Suprapubic skin (tissue), 4 donors: ENCODE data around the gene ITGA6. TPM values are rescaled to one million over a fixed set of nuclear protein-coding genes. Genes with fewer than 3 reads are reported as not detected.

ENCODE experiments used
- DNase-seq, 2 donors: peaks; one replicate each; pipeline ENCODE4 v3.0.0-alpha.2; 2019; ENCODE audit warnings: low spot score in 2 of 2
- H3K27ac ChIP-seq: fragments of 200-600 bp; sonication (generic); one replicate; pipeline ENCODE4 v1.5.1; 2019
- H3K27me3 ChIP-seq: fragments of 200-600 bp; sonication (generic); one replicate; pipeline ENCODE4 v1.5.1; 2019
- H3K36me3 ChIP-seq: fragments of 200-600 bp; sonication (generic); one replicate; pipeline ENCODE4 v1.5.1; 2019
- H3K4me1 ChIP-seq: fragments of 200-600 bp; sonication (generic); one replicate; pipeline ENCODE4 v1.5.1; 2019
- H3K4me3 ChIP-seq: fragments of 200-600 bp; sonication (generic); one replicate; pipeline ENCODE4 v1.5.1; 2019; ENCODE audit warnings: mild to moderate bottlenecking
- H3K9me3 ChIP-seq: fragments of 200-600 bp; sonication (generic); one replicate; pipeline ENCODE4 v1.5.1; 2019
- EP300 ChIP-seq: sonication (generic); formaldehyde crosslinking; IDR thresholded peaks from one replicate; pipeline ENCODE4 v1.6.1; 2017; ENCODE audit warnings: antibody characterized with exemption
- POLR2A ChIP-seq, 2 donors: fragments of 450-650 bp; IDR thresholded peaks; one replicate each; pipeline ENCODE4 v1.6.1; 2017; ENCODE audit warnings: antibody characterized with exemption in 2 of 2, mild to moderate bottlenecking in 2 of 2, moderate library complexity in 2 of 2
- POLR2AphosphoS5 ChIP-seq, 3 donors: sonication (generic); formaldehyde crosslinking; IDR thresholded peaks; one replicate each; pipeline ENCODE4 v1.6.1; 2017; ENCODE audit warnings: antibody characterized with exemption in 3 of 3
- WGBS: methylation state at CpG from one replicate; pipeline ENCODE4 v1.1.5; 2018; 5-methylcytosine and 5-hydroxymethylcytosine counted together
- total RNA-seq, 4 donors: library from RNA; depleted of rRNA; stranded (reverse); fragments of >200 nt; gene quantifications; one replicate each; pipeline ENCODE4 v1.1.0, GENCODE V29; 2016
- TF ChIP-seq, protein P1 (sequence below), 2 donors: fragments of 200-600 bp in 1 of 2; fragments of 450-650 bp in 1 of 2; sonication (generic) in 1 of 2; IDR thresholded peaks; one replicate each; pipeline ENCODE4 v1.5.1; 2016 to 2019; ENCODE audit warnings: antibody characterized with exemption in 2 of 2, mild to moderate bottlenecking in 1 of 2, moderate library complexity in 1 of 2

Gene ITGA6
- total RNA-seq, 4 donors from 2014 or later = 89.6 to 204 (median 161) TPM

DNA sequence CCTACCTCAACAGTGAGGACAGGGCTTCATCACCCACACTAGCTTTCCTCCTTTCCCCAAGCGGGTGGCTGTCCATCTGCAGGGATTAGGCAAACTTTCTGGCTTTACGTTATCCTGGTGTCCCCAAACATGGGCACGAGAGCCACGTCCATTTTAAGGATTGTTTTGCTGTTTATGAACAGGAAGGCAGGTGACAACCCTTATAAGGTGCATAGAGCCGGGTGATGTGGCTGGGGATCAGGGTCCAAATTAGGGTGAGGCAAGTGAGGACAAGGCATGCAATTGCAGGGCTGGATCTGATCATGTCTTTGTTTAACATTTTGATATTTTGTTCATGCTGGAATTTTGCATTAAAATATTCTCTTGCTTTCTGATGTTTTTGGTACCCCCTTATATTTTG is 27.6 kb upstream of the ITGA6 start:
- Histone ChIP-seq H3K4me3 (no peak overlapping the region), H3K36me3 (no peaks in the 10 kb centered on the region), H3K27ac (no peak overlapping the region), H3K9me3 (no peaks in the 10 kb centered on the region), H3K27me3 (no peaks in the 10 kb centered on the region), H3K4me1 (peaks cover 35% of the 10 kb centered on the region)
- no peak for DNase-seq
- 98% methylated on average over 5 of the region's 5 CpGs for WGBS
- TF ChIP-seq POLR2A (IDR thresholded peaks at IDR 0.05) (no peak), EP300 (no peak), POLR2AphosphoS5 (IDR thresholded peaks at IDR 0.05) (no peak)
- TF ChIP-seq, protein P1, sequence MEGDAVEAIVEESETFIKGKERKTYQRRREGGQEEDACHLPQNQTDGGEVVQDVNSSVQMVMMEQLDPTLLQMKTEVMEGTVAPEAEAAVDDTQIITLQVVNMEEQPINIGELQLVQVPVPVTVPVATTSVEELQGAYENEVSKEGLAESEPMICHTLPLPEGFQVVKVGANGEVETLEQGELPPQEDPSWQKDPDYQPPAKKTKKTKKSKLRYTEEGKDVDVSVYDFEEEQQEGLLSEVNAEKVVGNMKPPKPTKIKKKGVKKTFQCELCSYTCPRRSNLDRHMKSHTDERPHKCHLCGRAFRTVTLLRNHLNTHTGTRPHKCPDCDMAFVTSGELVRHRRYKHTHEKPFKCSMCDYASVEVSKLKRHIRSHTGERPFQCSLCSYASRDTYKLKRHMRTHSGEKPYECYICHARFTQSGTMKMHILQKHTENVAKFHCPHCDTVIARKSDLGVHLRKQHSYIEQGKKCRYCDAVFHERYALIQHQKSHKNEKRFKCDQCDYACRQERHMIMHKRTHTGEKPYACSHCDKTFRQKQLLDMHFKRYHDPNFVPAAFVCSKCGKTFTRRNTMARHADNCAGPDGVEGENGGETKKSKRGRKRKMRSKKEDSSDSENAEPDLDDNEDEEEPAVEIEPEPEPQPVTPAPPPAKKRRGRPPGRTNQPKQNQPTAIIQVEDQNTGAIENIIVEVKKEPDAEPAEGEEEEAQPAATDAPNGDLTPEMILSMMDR (IDR thresholded peaks at IDR 0.05) = no peak

- DNase-seq = no peak
- H3K27me3 ChIP-seq = no peaks in the 10 kb centered on the region
- 95% methylated on average over 1 of the region's 1 CpG for WGBS
- H3K9me3 ChIP-seq = no peaks in the 10 kb centered on the region
- peaks cover 25% of the 10 kb centered on the region for H3K4me1 ChIP-seq
- TF ChIP-seq POLR2AphosphoS5 (IDR thresholded peaks at IDR 0.05) (no peak), EP300 (no peak), POLR2A (IDR thresholded peaks at IDR 0.05) (no peak)
- TF ChIP-seq, protein P1 (IDR thresholded peaks at IDR 0.05) = no peak
- H3K36me3 ChIP-seq = no peaks in the 10 kb centered on the region
- no peak overlapping the region for H3K27ac ChIP-seq
- no peak overlapping the region for H3K4me3 ChIP-seq
Observed at GRCh38 chr2:172402198-172402597, 25.2 kb upstream of the ITGA6 start.

DNA sequence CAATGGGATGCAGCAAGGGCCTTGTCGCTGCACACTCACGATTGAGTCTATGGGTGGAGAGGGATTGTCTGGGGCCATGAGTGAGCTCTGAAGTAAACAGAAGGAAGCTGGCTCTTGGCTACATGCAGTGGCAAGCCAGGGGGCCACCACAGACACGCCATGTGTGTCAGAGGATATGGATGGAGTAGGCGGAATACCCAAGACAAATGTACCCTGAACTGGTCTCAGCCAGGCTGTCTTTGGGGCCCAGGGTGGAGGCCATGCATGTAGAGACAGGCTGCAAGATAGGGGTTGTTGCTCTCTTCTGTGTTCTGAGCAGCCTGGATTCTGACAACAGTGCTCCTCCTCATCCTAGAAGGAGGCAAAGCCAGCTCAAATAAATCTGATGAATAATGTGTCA is 24.0 kb upstream of the ITGA6 start:
- Histone ChIP-seq H3K4me1 (peaks cover 20% of the 10 kb centered on the region), H3K36me3 (no peaks in the 10 kb centered on the region), H3K27me3 (no peaks in the 10 kb centered on the region), H3K27ac (no peak overlapping the region), H3K9me3 (no peaks in the 10 kb centered on the region), H3K4me3 (no peak overlapping the region)
- TF ChIP-seq POLR2AphosphoS5 (IDR thresholded peaks at IDR 0.05) = no peak
- TF ChIP-seq EP300 = no peak
- TF ChIP-seq, protein P1 (IDR thresholded peaks at IDR 0.05) = no peak
- TF ChIP-seq POLR2A (IDR thresholded peaks at IDR 0.05) = no peak
- DNase-seq = no peak
- WGBS = 72% methylated on average over 4 of the region's 4 CpGs

DNA sequence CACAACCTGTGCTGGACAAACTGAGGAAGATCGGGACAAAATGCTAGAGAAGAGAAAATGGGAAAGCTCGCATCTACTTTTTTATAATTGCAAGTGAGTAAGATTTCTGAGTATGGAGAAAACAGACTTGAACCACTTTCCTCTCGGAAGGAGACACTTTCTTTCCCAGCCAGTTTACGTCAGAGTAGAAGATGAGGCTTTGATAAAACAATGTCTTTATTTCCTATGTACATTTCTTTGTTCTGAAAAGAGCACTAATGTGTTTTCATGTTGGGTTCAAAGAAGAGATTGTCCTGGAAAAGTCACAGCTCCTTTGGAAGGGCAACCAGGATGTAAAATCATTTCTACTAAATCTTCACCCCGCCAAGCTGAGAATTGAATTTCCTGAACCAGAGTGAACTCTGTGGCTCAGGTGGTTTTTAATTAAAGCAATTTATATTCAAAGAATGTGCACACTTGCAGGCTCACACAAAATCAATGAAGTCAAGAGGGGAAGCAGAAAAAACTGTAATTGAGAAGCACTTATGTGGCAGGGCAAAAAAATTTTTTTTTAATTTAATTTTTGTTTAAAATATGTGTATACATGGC is 23.4 kb upstream of the ITGA6 start:
- Histone ChIP-seq H3K27ac (no peak overlapping the region), H3K4me3 (no peak overlapping the region), H3K27me3 (no peaks in the 10 kb centered on the region), H3K36me3 (no peaks in the 10 kb centered on the region), H3K4me1 (peaks cover 23% of the 10 kb centered on the region), H3K9me3 (no peaks in the 10 kb centered on the region)
- WGBS = 65% methylated on average over 5 of the region's 5 CpGs
- no peak for DNase-seq
- TF ChIP-seq POLR2AphosphoS5 (IDR thresholded peaks at IDR 0.05) (no peak), EP300 (no peak), POLR2A (IDR thresholded peaks at IDR 0.05) (no peak)
- TF ChIP-seq, protein P1 (IDR thresholded peaks at IDR 0.05) = no peak

DNA sequence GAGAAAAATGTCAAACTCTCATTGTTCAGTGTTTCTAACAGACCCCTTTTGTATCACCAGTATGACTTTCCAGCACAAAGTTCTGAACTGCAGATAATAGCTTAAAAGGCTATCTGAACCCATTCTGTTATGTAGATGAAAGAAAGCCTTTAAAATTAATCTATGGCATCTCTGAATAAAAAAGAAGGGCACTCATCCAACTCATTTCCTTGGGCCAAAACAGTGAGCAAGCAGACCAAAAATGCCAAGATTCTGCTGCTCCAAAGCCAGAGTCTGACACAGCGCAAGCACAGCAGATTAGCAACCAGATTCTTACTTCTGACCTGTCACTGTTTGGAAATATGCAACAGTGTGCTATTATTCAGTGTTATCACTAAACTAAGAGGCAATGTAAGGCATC is 22.6 kb upstream of the ITGA6 start:
- Histone ChIP-seq H3K4me1 (peaks cover 28% of the 10 kb centered on the region), H3K4me3 (no peak overlapping the region), H3K27ac (no peak overlapping the region), H3K9me3 (no peaks in the 10 kb centered on the region), H3K36me3 (no peaks in the 10 kb centered on the region), H3K27me3 (no peaks in the 10 kb centered on the region)
- DNase-seq = no peak
- no peak for TF ChIP-seq EP300
- TF ChIP-seq POLR2A (IDR thresholded peaks at IDR 0.05) = no peak
- TF ChIP-seq, protein P1 (IDR thresholded peaks at IDR 0.05) = no peak
- TF ChIP-seq POLR2AphosphoS5 (IDR thresholded peaks at IDR 0.05) = no peak
- 20% methylated on average over 1 of the region's 1 CpG for WGBS
